GM19395 (cell line): ENCODE results near the gene DDA1.

Experiments
- ATAC-seq: cut with Tn5 transposase; IDR thresholded peaks from one replicate; pipeline ENCODE4 v1.9.1; 2021; ENCODE audit warnings: mild to moderate bottlenecking, moderate library complexity; ENCODE audit not compliant: unreplicated experiment

DDA1 gene

DNA sequence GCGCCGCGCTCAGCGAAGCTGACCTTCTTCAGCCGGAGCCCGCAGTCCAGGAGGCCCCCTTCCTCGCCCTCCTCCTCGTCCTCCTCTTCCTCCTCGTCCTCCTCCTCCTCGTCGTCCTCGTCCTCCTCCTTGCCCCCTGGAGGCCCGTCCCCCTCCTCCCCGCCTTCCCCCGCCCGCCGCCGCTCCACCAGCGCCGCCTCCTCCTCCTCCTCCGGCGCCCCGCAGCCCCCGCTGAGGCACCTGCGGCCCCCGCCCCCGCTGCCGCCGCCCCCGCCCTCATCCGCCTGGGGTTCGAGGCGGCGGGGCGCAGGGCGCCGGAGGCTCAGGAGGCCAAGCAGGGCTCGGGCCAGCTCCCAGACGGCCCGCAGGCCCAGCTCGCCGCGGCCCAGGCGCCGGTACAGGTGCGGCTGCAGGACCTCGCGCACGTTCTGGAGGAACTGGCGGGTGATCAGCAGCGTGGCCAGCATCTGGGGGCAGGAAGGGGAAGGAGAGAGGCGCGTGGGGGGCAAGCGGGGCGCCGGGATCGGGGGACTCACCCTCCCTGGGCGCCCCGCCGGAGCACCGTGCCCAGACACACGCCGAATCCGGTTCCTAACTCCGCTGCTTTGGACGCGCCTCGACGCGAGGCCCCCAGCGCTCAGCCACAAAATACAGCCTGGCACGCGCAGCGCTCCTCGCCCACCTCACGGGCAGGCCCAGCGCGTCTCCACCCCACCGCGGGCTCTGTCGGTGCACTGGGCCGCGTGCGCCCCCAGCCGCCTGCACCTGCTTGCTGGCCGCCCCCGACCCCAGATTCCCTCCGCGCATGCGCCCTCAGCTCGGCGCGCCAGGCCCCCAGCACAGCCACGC lies 19.4 kb downstream of the DDA1 start:
- ATAC-seq: no peak

DNA sequence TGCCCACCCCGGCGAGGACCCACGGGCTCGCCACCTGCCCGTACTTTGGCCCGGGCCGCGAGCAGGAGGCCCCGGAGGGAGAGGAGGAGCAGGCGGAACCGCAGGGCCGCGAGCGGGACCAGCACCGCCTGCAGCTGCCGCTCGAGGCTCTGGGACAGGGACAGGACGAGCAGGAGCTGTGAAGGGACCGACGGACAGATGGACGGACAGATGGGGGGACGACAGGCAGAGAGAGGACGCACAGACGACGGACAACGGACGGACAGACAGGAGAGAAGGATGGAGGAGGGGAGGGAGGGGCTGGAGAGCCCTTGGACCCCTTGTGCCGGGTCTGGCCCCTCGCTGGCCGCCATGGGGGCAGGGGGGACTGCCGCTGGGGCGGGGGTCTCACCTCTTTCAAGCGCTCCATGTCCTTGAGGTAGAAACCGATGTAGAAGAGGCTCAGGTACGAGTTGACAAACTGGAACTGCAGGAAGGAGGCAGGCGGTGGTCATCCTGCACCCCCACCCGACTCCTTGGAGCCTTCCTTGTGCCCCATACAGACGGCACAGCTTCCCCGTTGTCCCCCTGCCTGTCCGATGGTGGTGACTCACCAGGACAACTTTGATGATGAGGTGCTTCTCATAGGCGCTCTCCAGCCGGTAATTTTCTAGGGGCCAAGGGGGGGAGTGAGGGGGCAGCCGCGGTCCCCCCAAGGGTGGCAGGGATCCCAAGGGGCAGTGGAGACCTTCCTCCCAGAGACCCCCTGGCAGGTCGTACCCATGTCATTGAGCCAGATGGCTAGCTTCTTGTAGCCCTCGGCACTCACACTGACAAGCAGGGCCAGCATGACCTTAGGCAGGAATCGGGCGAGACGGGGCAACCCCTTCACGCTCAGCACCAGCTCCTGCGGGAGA lies 20.3 kb downstream of the DDA1 start:
- no peak for ATAC-seq

DNA sequence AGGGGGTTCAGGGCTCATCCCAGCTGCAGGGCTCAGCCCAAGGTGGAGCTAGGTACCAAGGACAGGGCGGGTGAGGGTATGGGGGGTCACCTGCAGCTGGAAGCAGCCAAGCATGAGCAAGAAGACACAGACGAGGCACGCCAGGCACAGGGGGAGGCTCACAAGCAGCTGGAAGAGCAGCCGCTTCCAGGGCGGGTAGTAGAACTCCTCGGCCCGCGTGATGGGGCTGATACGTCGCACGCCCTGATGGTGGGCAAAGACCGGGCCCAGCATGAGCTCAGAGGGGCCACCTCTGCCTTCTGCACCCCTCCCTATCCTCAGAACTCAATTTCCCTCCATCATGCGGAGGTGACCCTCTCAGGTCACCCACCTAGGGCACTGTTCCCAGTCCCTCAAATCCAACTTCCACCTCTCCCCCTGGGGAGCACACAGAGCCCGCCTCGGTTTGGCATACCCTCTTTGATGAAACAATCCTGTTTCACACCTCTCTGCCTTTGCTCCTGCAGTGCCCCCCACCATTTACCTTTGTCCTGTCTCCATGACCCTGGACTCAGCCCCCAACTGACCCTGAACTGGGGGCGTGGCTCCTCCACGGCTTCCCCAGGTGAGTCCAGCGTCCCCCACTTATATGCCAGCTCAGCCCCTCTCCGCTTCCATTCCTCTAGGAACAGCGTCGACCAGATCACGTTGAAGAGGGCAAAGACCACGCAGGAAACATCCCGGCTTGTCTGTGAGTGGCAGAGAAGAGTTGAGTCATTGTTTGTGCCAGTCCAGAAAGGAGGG lies 21.1 kb downstream of the DDA1 start:
- ATAC-seq: no peak

DNA sequence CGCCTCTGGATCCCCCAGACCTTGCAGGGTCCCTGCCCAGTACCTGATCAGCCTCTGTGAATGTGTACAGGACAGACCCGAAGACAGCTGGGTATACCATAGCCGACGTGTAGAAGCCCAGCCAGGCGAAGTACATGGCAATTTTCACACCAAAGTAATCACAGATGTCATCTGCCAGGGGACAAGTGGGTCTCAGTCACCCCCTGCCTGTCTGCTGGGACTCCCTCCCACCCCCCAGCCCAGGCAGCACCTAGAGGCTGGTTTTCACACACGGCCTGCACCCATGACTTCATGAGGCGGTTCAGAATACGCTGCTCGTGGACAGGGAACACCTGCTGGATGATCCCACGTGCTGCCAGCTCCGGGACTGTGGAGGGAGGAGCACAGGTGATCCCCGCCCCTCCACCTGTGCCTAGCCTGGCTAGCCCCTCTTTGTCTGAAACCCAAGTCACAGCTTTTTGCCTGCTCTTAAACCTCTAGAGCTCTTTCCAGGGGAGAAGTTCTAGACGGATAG lies 21.7 kb downstream of the DDA1 start:
- ATAC-seq: no peak

DNA sequence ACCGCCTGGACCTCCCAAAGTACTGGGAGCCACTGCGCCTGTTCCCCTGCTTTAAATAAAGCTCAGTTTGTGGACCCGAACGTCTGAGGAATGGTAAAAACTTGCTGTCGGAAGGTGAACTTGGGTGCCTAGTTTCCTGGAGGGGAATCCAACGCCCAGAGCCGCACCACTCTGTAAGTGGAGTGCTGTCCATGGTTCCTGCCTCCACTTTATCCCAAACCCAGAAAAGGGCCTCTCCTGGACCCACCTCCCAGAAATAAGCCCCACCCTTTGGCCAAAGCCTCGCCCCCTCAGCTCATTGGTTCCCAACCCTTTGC lies 23.0 kb downstream of the DDA1 start:
- no peak for ATAC-seq

DNA sequence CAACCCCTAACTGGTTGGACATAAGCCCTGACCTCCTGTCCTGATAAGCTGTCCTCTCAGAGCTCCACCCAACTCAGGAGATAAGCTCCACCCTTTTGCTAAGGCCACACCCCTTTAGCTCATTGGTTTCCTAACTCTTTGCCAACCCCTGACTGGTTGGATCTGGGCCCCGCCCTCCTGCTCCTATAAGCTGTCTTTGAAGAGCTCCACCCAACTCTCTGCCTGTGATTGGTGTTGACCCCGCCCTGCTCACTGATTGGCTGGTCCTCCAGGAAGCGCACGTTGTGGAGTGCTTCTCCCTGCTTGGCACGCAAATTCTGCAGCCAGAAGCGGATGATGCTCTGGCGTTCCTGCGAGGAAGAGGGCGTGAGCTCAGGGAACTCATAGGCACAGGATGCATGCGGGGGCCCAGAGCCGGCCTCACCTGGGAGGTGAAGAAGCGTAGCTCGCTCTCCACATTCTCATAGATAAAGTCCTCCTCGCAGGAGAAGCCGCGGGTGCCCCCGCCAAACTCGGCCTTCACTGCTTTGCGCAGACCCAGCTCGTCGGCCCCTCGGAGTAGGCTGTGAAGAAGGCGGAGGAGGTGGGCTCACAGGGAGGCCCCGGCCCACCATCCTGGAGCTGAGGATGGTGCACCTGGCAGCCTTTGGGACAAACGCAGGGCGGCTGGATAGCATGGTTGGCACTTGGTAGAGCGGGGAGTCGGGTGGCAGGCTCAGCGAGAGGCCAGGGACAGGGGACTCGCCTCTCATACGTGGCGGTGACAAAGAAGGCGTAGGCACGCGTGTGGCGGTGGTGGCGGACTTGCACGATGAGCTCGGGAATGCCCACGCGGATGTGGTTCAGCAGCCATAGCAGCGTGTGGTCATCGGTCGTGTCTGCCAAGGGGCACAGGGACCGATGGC lies 23.6 kb downstream of the DDA1 start:
- ATAC-seq: no peak

DNA sequence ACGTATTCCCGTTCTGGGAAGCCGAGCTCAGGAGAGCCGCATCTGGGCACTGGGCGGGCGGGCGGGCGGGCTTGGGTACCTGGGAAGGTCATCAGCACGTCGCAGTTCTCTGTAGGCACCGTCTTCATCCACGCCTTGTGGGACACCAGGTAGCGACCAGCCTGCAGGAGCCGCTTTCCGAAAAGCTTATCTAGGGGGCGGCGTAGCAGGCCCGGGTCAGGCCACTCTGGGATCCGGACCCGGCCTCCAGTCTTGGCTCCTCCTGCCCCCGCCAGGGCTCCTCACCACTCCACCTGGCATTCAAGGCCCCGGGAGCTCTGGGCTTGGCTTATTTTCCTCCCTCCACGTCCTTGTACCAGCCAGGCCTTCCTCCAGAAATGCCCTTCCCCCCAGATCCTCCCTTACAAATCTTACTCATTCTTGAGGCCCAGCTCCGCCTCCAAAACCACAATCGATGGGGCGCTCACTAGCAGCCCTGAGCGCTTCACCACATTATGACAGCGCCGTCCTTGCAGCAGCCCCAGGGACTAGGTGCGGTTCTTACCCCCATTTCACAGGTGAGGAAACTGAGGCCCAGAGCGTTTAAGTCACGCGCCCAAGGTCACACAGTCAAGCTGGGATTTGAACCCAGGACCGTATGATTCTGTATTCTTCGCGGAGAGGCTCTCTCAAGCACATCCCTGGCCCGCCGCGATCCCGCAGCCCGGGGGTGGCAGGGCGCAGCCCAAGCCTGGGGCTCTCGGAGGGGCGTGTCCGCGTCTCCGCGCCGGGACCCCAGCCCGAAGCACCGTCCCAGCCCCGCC lies 24.4 kb downstream of the DDA1 start:
- peak; percentile 9 for ATAC-seq

DNA sequence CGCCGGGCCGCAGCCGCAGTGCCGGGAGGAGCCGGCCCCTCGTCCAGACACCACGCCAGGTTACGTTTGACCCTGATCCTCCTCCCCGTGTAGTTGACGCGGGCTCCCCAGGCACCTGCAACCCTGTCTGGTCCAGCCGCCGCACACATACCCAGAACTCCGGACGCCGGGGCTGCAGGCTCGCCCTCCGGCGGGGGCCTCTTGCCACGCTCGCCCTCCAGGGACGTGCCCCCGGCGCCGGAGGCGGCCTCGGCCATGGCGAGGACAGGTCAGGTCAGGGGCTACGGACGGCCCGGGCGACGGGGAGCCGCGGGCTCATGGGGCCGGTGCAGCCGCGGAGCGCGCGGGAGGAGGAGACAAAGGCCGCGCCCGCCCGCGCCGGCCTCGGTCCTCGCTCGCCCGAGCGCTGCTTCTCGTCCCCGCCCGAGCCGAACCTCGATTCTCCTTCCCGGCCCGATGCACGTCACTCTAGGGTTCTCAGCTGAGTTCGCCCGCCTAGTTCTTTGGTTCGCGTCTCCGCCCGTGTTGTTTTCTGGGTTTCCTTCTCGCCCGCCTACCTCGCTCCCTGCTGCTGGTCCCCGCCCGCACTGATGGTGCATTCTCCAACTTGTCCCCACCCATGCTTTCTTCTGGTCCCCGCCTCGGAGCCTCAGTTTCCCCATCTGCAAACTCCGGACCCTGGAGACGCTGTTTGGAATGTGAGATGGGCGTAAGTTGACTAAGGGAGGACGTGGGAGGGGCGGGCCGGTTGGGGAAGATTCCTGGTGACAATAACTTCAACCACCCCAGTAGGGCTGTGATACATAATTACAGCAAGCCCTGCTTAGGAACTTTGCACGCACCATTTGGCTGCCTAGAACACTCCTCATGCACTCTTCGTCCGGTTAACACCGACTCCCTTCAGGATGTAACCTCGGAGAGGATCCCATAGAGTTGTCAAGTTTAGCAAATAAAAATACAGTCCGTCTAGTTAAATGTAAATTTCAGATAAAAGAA lies 25.3 kb downstream of the DDA1 start, which contains the start of gene ANO8:
ANO8 (minus strand) TSS at position 442 of the 996 bp plus-strand sequence; CDS start at position 257, 185 bp downstream.
- ATAC-seq: peak; percentile 49

DNA sequence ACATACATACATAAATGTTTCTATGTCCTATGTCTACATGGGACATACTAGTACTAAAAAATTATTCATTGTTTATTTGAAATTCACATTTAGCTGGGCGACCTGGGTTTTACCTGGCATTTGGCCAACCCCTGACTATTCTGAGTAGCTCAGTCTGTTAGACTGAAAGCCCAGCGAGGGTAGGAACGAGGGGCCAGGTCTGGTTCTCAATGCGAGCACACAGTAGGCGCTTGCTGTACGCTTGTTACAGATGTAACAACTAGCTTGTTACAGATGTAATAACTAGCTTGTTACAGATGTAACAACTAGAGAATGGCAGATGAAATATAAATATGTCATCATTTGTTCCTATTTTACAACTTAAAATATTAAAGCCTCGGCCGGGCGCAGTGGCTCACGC lies 26.2 kb downstream of the DDA1 start:
- ATAC-seq: no peak

DNA sequence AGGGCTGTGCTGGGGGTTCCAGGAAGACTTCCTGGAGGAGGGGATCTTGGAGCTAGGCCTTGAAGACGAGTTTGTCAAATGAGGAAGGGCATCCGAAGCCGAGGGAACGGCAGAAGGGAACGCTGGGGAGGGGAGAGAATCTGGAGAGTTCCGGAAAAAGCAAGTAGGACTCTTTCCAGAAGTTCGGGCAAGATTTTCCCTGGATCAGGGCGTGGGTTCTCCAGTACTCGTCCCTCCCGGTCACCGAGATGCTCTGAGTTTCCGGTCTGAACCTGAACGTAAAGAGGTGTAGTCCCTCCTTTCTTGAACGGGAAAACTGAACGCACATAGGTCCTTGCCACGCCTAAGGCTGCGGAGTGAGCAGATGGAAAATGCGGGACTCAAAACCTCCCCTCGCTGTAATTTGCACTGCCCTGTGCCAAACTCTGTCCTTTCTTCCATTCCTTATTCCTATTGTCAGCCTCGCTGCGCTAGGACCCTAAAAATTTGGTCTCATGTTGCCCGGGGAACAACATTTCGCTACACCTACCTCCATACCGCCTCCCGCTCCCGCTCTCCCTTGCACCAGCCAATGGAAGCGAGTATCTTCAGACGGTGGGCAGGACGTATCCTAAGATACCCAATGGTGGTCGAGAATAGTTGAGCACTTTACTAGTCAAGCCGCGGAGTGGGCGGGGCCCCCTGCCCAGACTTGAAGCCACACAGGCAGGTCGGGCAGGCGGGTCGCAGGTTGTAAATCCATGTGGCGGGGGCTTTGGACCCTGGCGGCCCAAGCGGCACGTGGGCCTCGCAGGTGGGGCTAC lies 27.7 kb downstream of the DDA1 start, which contains the start of gene GTPBP3:
GTPBP3 (plus strand) TSS at position 682 of the 803 bp plus-strand sequence; CDS start at position 741, 59 bp downstream.
- ATAC-seq: peak; percentile 76

DNA sequence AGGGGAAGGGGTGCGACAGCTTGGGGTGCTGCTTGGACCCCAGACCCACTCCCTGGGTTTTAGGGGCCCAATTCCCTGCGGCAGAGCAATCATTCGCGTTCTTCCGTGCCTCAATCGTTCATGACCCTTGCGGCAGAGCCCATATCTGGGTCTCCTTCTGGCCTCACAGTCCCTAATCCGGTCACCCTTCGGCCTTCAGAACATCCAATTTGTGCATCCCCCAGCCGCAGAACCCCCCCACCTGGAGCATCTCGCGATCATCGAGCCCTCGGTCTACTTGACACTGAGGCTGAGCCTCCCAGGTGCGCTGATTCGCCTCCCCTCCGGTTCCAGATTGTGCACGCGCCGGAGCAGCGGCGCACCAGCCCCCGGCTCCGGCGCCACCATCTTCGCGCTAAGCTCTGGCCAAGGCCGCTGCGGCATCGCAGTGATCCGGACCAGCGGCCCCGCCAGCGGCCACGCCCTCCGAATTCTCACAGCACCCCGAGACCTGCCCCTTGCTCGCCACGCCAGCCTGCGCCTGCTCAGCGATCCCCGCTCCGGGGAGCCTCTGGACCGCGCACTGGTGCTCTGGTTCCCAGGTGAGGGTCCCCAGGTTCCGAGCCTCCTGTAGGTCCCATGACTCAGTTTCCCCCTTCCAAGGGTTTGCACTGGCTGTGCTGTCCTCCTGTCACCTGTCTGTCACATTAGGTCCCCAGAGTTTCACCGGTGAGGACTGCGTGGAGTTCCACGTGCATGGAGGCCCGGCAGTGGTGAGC lies 28.5 kb downstream of the DDA1 start:
- ATAC-seq: peak; percentile 1

DNA sequence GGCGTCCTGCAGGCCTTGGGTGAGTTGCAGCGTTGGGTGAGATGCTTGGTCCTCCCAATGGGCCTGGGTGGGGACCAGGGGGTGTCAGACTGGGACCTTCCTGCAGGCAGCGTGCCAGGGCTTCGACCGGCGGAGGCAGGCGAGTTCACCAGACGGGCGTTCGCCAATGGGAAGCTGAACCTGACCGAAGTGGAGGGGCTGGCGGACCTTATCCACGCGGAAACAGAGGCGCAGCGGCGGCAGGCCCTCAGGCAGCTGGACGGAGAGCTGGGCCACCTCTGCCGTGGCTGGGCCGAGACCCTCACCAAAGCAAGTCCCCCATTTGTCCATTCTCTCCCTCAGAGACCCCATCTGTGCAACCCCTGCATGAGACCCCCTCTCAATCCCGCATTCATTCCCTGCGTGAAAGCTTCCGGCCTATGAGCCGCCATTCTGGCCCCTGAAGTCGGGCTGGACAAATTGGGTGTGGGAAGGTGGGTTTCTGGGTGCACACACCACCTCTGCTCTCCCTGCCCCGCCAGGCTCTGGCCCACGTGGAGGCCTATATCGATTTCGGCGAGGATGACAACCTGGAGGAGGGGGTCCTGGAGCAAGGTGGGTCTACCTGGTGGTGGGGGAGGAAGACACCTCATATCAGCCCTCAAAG lies 29.2 kb downstream of the DDA1 start:
- ATAC-seq: no peak

DNA sequence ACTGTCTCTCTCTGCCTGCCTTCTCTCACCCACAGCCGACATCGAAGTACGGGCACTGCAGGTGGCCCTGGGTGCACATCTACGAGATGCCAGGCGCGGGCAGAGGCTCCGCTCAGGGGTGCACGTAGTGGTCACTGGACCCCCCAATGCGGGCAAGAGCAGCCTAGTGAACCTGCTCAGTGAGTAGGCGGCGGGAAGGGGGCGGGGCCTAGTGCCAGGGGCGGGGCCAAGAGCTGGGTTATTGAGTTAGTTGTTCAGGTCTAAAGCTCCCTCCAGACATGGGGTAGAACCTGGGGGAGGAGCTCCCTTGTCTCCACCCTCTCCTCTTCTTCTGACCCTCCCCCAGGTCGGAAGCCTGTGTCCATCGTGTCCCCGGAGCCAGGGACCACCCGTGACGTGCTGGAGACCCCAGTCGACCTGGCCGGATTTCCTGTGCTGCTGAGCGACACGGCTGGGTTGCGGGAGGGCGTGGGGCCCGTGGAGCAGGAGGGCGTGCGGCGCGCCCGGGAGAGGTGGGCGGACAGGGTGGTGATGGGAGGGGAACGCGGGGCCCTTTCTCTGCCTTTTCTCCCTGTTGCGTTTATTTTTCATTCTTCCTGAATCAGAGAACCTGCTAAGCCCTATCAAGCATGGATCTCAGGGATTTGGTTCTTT lies 29.9 kb downstream of the DDA1 start:
- no peak for ATAC-seq

DNA sequence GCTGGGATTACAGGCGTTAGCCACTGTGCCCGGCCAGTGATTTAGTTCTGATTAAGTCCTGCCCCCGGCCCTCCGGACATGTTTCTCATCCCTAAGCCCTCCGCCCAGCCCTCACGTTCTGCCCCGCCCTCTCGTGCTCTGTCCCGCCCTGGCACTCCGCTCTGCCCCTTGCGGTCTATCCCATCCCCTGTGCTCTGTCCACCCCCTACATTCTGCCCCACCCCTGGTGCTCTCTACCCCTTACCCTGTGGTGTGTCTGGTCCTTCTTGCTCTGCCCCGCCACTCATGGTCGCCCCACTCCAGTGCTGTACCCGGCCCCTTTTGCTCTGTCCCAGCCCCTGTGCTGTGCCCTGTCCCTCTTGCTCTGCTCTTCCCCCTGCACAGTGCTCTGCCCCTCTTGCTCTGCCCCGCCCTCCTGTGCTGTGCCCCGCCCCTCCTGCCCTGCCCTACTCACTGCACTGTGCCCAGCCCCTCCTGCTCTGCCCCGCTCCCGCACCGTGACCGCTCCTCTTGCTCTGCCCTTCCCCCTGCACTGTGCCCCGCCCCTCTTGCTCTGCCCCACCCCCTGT lies 31.0 kb downstream of the DDA1 start:
- no peak for ATAC-seq

DNA sequence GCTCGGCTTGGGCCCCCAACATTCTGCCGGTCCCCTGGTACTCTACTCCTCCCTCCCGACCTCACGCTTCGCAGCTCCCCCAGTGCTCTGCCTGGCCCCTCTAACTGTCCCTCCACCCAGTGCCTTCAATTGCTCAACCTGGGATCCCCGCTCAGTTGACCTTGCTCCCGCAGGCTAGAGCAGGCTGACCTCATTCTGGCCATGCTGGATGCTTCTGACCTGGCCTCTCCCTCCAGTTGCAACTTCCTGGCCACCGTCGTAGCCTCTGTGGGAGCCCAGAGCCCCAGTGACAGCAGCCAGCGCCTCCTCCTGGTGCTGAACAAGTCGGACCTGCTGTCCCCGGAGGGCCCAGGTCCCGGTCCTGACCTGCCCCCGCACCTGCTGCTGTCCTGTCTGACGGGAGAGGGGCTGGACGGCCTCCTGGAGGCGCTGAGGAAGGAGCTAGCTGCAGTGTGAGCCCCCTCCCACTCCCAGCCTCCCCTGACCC lies 31.6 kb downstream of the DDA1 start:
- ATAC-seq: no peak
